ENCODE results near the gene MAST2. TPM values are rescaled to one million over a fixed set of nuclear protein-coding genes. Genes with fewer than 3 reads are reported as not detected.

The MAST2 gene
- total RNA-seq, 1 experiment from 2014 or later, result 38.4 TPM

GRCh38 chr1:46077644-46078043 lies 274.2 kb downstream of the MAST2 start:
- DNase-seq (ENCODE audit: low spot score), result peak; percentile 19
- ChIA-PET POLR2A (ENCODE audit: low non-redundant PET) (no interaction called here), CTCF (no interaction called here)
- peak overlapping the region; percentile 70 for H3K27ac ChIP-seq (ENCODE audit: low read depth, low read length, poor library complexity, severe bottlenecking)
- intact Hi-C loops (cut with micrococcal nuclease; ENCODE audit: unreplicated experiment), result no loop called here
- no peaks in the 10 kb centered on the region for H3K36me3 ChIP-seq (ENCODE audit: insufficient read depth, low read length, poor library complexity, severe bottlenecking)
- peaks cover 25% of the 10 kb centered on the region for H3K4me1 ChIP-seq (ENCODE audit: insufficient read depth, low read length, poor library complexity, severe bottlenecking)
- no peak overlapping the region for H3K4me3 ChIP-seq (ENCODE audit: low read depth, low read length, poor library complexity, severe bottlenecking)
- no TSS peak for BruUV-seq (replicated peaks)
- no peak for TF ChIP-seq EZH2 (IDR thresholded peaks at IDR 0.05; ENCODE audit: borderline replicate concordance, low read depth, low read length, poor library complexity, severe bottlenecking)
- TF ChIP-seq, protein P1, sequence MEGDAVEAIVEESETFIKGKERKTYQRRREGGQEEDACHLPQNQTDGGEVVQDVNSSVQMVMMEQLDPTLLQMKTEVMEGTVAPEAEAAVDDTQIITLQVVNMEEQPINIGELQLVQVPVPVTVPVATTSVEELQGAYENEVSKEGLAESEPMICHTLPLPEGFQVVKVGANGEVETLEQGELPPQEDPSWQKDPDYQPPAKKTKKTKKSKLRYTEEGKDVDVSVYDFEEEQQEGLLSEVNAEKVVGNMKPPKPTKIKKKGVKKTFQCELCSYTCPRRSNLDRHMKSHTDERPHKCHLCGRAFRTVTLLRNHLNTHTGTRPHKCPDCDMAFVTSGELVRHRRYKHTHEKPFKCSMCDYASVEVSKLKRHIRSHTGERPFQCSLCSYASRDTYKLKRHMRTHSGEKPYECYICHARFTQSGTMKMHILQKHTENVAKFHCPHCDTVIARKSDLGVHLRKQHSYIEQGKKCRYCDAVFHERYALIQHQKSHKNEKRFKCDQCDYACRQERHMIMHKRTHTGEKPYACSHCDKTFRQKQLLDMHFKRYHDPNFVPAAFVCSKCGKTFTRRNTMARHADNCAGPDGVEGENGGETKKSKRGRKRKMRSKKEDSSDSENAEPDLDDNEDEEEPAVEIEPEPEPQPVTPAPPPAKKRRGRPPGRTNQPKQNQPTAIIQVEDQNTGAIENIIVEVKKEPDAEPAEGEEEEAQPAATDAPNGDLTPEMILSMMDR (conservative IDR thresholded peaks at IDR 0.05; ENCODE audit: low read depth, low read length), result no peak
- H3K9me3 ChIP-seq (ENCODE audit: low read depth, low read length, poor library complexity, severe bottlenecking), result no peaks in the 10 kb centered on the region
- no peaks in the 10 kb centered on the region for H3K27me3 ChIP-seq (replicated peaks; ENCODE audit: insufficient read depth, low read depth, low read length, poor library complexity)

GRCh38 chr1:46080257-46080656 lies 276.8 kb downstream of the MAST2 start:
- DNase-seq (ENCODE audit: low spot score), result no peak
- H3K4me3 ChIP-seq (ENCODE audit: low read depth, low read length, poor library complexity, severe bottlenecking), result no peak overlapping the region
- no peaks in the 10 kb centered on the region for H3K36me3 ChIP-seq (ENCODE audit: insufficient read depth, low read length, poor library complexity, severe bottlenecking)
- TF ChIP-seq, protein P1 (conservative IDR thresholded peaks at IDR 0.05; ENCODE audit: low read depth, low read length), result no peak
- TF ChIP-seq EZH2 (IDR thresholded peaks at IDR 0.05; ENCODE audit: borderline replicate concordance, low read depth, low read length, poor library complexity, severe bottlenecking), result no peak
- peaks cover 3% of the 10 kb centered on the region for H3K9me3 ChIP-seq (ENCODE audit: low read depth, low read length, poor library complexity, severe bottlenecking)
- H3K27me3 ChIP-seq (replicated peaks; ENCODE audit: insufficient read depth, low read depth, low read length, poor library complexity), result no peaks in the 10 kb centered on the region
- peaks cover 25% of the 10 kb centered on the region for H3K4me1 ChIP-seq (ENCODE audit: insufficient read depth, low read length, poor library complexity, severe bottlenecking)
- no TSS peak for BruUV-seq (replicated peaks)
- CTCF ChIA-PET, result interaction anchor here (0.6 kb wide), 1 partner anchor 48 kb away, joined by 4 read pairs; no protein-coding TSS in a partner anchor
- intact Hi-C loops (cut with micrococcal nuclease; ENCODE audit: unreplicated experiment), result no loop called here
- POLR2A ChIA-PET (ENCODE audit: low non-redundant PET), result no interaction called here
- H3K27ac ChIP-seq (ENCODE audit: low read depth, low read length, poor library complexity, severe bottlenecking), result no peak overlapping the region

DNA sequence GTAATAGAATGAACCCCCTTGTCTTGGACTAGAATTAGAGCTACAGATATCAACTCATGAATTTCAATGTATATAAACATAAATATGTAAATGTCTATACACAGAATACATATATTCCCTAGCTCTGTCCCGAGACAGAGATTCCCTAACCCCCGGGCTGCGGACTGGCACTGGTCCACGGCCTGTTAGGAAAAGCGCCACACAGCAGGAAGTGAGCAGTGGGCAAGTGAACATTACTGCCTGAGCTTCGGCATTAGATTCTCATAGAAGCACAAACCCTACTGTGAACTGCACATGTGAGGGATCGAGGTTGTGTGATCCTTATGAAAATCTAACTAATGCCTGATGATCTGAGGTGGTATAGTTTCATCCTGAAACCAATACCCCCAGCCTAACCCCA lies 277.8 kb downstream of the MAST2 start:
- POLR2A ChIA-PET (ENCODE audit: low non-redundant PET), result no interaction called here
- intact Hi-C loops (cut with micrococcal nuclease; ENCODE audit: unreplicated experiment), result no loop called here
- Histone ChIP-seq H3K36me3 (ENCODE audit: insufficient read depth, low read length, poor library complexity, severe bottlenecking) (no peaks in the 10 kb centered on the region), H3K27me3 (replicated peaks; ENCODE audit: insufficient read depth, low read depth, low read length, poor library complexity) (no peaks in the 10 kb centered on the region), H3K4me1 (ENCODE audit: insufficient read depth, low read length, poor library complexity, severe bottlenecking) (peaks cover 25% of the 10 kb centered on the region), H3K9me3 (ENCODE audit: low read depth, low read length, poor library complexity, severe bottlenecking) (peaks cover 3% of the 10 kb centered on the region), H3K4me3 (ENCODE audit: low read depth, low read length, poor library complexity, severe bottlenecking) (no peak overlapping the region), H3K27ac (ENCODE audit: low read depth, low read length, poor library complexity, severe bottlenecking) (peak overlapping the region; percentile 53)
- DNase-seq (ENCODE audit: low spot score), result peak; percentile 71
- CTCF ChIA-PET, result interaction anchor here (0.6 kb wide), 1 partner anchor 47 kb away, joined by 4 read pairs; no protein-coding TSS in a partner anchor
- TF ChIP-seq EZH2 (IDR thresholded peaks at IDR 0.05; ENCODE audit: borderline replicate concordance, low read depth, low read length, poor library complexity, severe bottlenecking), result no peak
- TF ChIP-seq, protein P1 (conservative IDR thresholded peaks at IDR 0.05; ENCODE audit: low read depth, low read length), result no peak
- no TSS peak for BruUV-seq (replicated peaks)

Data from A673 (cell line).